GM21619 (cell line): ENCODE measurements around the gene CNKSR3.

ENCODE experiments used
- ATAC-seq: cut with Tn5 transposase; IDR thresholded peaks from one replicate; pipeline ENCODE4 v1.9.1; 2021; ENCODE audit not compliant: unreplicated experiment

The CNKSR3 gene

DNA sequence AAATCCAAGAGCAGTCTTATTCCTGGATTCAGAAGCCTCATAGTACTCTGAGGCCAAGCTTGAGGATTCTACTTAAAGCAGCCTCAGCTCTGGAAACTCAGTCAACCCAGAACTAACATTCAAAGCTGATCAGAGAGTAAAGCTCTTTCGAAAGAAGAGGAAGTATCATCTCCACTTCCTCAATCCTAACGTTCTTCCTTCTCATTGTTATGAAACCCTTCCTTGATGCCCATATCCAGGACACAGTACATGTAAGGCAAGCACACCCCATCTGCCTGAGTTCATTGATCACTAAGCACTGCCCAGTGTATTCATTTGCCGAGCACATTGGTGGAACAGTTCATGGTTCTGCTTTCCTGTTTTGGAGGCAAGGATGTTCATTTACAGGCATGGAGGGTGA, 153.8 kb downstream of the CNKSR3 start, which contains the start of gene IPCEF1:
Gene IPCEF1 (minus strand): TSS at position 114 of the 400 bp plus-strand sequence. CDS start 90,856 bp downstream, outside the sequence.
- ATAC-seq: peak; percentile 22

DNA sequence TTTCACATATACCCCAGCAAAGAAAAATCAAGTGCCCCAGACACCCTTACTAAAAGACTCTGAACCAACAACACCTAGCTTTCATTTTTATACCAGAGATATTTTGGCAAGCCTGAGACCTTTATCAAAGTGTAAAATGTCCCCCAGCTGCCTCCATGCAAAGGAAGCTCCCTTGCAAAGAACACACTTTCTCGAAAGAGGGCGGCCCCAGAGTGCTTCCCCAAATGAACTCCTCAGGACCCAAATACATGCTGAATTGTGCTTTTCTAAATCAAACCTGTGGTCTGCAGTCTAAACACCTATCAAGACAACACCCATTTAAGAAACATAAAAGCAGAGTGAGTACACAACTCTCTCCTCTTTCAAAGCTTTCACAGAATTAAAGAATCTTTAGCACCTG, 154.4 kb downstream of the CNKSR3 start:
- no peak for ATAC-seq

DNA sequence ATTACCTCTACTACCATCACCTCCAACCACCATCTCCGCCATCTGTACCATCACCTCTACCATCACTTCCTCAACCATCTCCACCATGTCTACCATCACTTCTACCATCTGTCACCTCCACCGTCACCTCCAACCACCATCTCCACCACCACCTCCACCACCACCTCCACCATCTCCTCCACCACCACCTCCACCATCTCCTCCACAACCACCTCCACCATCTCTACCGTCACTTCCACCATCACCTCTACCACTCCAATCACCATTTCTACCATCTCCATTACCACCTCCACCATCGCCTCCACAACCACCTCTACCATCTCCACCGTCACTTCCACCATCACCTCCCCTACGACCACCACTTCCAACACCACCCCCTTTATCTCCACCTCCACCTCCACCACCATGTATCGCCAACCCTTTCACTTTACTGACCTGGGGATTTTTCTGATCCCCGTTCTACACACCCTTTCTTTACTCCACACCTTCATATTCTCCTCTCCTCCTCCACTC, 156.2 kb downstream of the CNKSR3 start:
- no peak for ATAC-seq

DNA sequence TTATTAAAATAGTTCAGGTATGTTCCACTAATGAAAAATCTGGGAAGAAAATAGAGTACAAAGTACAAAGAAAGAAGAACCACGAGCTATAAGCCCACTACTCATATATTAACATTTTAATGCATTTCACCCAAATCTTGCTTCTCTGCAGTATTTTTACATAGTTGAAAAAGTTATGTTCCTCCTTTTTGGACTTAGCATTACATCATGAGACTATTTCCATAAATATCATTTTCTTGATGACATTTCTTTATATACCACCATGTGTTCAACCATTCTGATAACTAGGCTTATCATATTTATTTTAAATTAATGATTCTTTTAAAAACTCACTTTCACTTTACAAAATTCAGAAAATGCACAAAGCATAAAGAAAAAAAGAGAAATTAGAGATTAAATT, 156.9 kb downstream of the CNKSR3 start:
- no peak for ATAC-seq

DNA sequence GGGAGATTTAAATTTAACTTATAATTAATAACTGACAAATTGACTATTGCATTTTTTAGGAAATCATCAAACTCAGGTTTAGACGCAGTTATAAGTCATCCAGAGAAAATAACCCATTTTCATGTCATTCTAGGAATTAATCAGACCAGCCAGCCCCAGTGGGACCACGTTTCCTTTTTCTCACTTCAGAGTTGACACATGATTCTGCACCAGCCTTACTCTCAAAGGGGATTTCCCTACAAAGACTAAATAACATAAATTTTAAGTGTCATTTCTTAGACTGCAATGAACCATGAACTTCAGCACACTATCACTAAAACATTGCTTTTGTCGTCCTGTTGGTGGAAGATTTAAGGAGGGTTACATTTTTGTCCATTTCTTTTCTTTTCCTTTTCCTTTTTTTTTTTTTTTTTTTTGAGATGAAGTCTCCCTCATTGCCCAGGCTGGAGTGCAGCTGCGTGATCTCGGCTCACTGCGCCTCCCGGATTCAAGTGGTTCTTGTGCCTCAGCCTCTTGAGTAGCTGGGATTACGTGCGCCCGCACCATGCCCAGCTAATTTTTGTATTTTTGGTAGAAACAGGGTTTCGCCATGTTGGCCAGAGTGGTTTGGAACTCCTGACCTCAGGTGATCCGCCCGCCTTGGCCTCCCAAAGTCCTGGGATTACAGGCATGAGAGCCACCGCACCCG, 157.4 kb downstream of the CNKSR3 start:
- peak; percentile 64 for ATAC-seq

GRCh38 chr6:154350293-154350692, 160.2 kb downstream of the CNKSR3 start:
- ATAC-seq: no peak

- no peak for ATAC-seq
These were observed 162.5 kb downstream of the CNKSR3 start for GRCh38 chr6:154347981-154348380.

GRCh38 chr6:154345811-154346210, 164.7 kb downstream of the CNKSR3 start:
- no peak for ATAC-seq

- ATAC-seq: no peak
These were observed 166.8 kb downstream of the CNKSR3 start for GRCh38 chr6:154343473-154344308.

- ATAC-seq: no peak
These were observed 168.6 kb downstream of the CNKSR3 start for GRCh38 chr6:154341871-154342270.

DNA sequence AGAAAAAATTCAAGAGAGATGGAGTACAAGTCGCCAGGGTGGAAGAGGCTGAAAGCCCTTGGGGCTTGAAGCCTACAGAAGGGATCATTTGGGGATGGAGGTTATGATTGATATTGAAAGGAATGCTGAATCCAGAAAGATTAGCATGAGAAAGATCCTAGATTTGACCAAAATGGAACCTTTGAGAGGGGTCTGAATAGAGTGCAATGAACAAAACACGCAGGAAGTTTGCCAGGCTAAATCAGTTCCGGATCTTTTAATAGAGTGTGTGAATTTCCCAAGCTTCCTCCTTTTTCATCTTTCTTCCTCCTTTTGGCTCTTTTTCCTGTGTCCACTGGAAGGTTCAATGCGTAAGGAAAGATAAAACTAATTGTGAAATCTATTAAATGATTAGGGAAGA, 169.1 kb downstream of the CNKSR3 start:
- no peak for ATAC-seq
